ENCODE results near the gene TMEM79. TPM values are rescaled to one million over a fixed set of nuclear protein-coding genes. Genes with fewer than 3 reads are reported as not detected.

TMEM79 gene
- total and polyA plus RNA-seq, 10 donors = 2.6 to 6.8 (median 4.5) TPM

DNA sequence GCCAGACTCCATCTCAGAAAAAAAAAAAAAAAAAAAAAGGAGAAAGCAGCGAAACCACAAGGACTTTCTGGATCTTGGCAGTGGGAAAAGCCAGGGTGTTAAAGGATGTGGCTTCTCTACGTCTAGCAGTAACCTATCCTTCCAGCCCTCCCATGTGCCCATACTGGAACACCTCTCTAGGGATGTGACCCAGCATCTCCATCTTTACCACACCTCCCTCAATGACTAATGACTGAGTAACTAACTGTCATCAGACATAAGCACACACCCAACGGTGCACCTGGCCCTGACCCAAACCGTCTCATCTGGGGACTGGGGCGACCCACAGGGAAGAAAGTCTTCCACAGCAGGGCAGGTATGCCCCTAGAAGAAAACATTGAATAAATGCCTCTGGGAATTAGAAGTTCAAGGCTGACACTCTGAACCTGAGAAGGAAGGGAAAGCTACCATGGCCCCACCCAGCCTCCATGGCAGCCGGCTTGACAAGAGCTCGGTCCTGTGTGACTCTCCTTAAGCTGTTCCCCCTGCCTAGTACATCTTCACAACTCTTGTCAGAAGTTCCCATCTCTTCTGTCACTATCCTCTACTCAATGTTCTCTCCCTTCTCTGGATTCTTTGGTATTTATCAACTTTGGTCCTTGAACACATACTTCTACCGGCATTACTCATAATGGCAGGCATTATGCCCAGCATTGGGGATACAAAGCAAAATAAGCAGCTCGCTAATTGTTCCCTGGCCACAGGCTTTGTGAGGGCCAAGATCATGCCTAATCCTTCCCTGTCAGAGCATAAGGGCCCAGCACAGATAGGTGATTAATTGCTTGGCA, 21.5 kb upstream of the TMEM79 start:
- no peak for DNase-seq
- intact Hi-C loops (cut with DNase I; ENCODE audit: low total_unique reads) = no loop called here
- no peaks in the 10 kb centered on the region for H3K9me3 ChIP-seq
- 89 to 96% (median 91%) methylated on average over 9 of the region's 9 CpGs for WGBS, 5 donors
- H3K4me3 ChIP-seq = no peak overlapping the region
- H3K36me3 ChIP-seq = peaks cover 7 to 100% (median 97%) of the 10 kb centered on the region in 6 donors
- TF ChIP-seq, protein P1, sequence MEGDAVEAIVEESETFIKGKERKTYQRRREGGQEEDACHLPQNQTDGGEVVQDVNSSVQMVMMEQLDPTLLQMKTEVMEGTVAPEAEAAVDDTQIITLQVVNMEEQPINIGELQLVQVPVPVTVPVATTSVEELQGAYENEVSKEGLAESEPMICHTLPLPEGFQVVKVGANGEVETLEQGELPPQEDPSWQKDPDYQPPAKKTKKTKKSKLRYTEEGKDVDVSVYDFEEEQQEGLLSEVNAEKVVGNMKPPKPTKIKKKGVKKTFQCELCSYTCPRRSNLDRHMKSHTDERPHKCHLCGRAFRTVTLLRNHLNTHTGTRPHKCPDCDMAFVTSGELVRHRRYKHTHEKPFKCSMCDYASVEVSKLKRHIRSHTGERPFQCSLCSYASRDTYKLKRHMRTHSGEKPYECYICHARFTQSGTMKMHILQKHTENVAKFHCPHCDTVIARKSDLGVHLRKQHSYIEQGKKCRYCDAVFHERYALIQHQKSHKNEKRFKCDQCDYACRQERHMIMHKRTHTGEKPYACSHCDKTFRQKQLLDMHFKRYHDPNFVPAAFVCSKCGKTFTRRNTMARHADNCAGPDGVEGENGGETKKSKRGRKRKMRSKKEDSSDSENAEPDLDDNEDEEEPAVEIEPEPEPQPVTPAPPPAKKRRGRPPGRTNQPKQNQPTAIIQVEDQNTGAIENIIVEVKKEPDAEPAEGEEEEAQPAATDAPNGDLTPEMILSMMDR (IDR thresholded peaks at IDR 0.05 in 8 of 11, conservative IDR thresholded peaks at IDR 0.05 in 3 of 11) = no peak
- TF ChIP-seq POLR2A (IDR thresholded peaks at IDR 0.05) (no peak), POLR2AphosphoS5 (IDR thresholded peaks at IDR 0.05) (no peak)
- H3K4me1 ChIP-seq = peaks cover 0 to 27% (median 2%) of the 10 kb centered on the region in 6 donors
- no peak overlapping the region for H3K27ac ChIP-seq
- no peaks in the 10 kb centered on the region for H3K27me3 ChIP-seq (replicated peaks in 1 of 7)

GRCh38 chr1:156263288-156263655, 20.9 kb upstream of the TMEM79 start:
- Histone ChIP-seq H3K27me3 (replicated peaks in 1 of 7) (no peaks in the 10 kb centered on the region), H3K4me1 (peaks cover 0 to 27% (median 2%) of the 10 kb centered on the region in 6 donors), H3K36me3 (peaks cover 7 to 100% (median 97%) of the 10 kb centered on the region in 6 donors), H3K4me3 (no peak overlapping the region), H3K27ac (no peak overlapping the region), H3K9me3 (no peaks in the 10 kb centered on the region)
- TF ChIP-seq, protein P1 (IDR thresholded peaks at IDR 0.05 in 8 of 11, conservative IDR thresholded peaks at IDR 0.05 in 3 of 11) = no peak
- TF ChIP-seq POLR2A (IDR thresholded peaks at IDR 0.05) (no peak), POLR2AphosphoS5 (IDR thresholded peaks at IDR 0.05) (no peak)
- WGBS, 5 donors = 85 to 96% (median 88%) methylated on average over 9 of the region's 9 CpGs
- intact Hi-C loops (cut with DNase I; ENCODE audit: low total_unique reads) = no loop called here
- no peak for DNase-seq

DNA sequence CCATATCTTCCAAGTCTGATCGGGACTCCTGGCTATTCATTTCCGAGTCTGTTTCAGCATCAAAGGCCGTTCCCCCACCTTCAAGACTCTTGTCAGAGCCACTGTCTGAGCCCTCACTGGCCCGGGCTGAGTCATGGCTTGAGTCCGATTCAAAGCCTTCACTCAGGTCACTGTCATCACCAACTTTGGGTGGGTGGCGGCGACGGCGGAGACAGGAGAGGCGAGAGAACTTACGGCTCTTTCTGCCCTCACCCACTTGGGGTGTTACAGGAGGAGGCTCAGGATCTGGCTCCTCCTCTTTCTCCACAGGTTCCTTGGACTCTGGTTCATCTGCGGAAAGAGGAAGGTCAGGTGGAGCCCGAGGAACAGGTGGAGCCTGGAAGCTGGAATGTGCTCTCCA, 18.1 kb upstream of the TMEM79 start:
- TF ChIP-seq, protein P1 (IDR thresholded peaks at IDR 0.05 in 8 of 11, conservative IDR thresholded peaks at IDR 0.05 in 3 of 11) = no peak
- TF ChIP-seq POLR2A (IDR thresholded peaks at IDR 0.05) (no peak), POLR2AphosphoS5 (IDR thresholded peaks at IDR 0.05) (no peak)
- H3K27me3 ChIP-seq (replicated peaks in 1 of 7) = no peaks in the 10 kb centered on the region
- H3K27ac ChIP-seq = no peak overlapping the region
- peaks cover 0 to 4% (median 0%) of the 10 kb centered on the region in 6 donors for H3K4me1 ChIP-seq
- peaks cover 2 to 100% (median 97%) of the 10 kb centered on the region in 6 donors for H3K36me3 ChIP-seq
- H3K4me3 ChIP-seq = no peak overlapping the region
- 89 to 98% (median 94%) methylated on average over 13 of the region's 13 CpGs for WGBS, 5 donors
- DNase-seq = no peak
- intact Hi-C loops (cut with DNase I; ENCODE audit: low total_unique reads) = no loop called here
- H3K9me3 ChIP-seq = no peaks in the 10 kb centered on the region

- Histone ChIP-seq H3K9me3 (no peaks in the 10 kb centered on the region), H3K27me3 (replicated peaks in 1 of 7) (no peaks in the 10 kb centered on the region), H3K4me1 (no peaks in the 10 kb centered on the region), H3K4me3 (no peak overlapping the region), H3K27ac (no peak overlapping the region), H3K36me3 (peaks cover 2 to 100% (median 96%) of the 10 kb centered on the region in 6 donors)
- DNase-seq = no peak
- intact Hi-C loops (cut with DNase I; ENCODE audit: low total_unique reads) = no loop called here
- TF ChIP-seq POLR2AphosphoS5 (IDR thresholded peaks at IDR 0.05) (no peak), POLR2A (IDR thresholded peaks at IDR 0.05) (no peak)
- TF ChIP-seq, protein P1 (IDR thresholded peaks at IDR 0.05 in 8 of 11, conservative IDR thresholded peaks at IDR 0.05 in 3 of 11) = no peak
- 92 to 98% (median 96%) methylated on average over 4 of the region's 4 CpGs for WGBS, 5 donors
These were observed 15.8 kb upstream of the TMEM79 start for GRCh38 chr1:156268336-156268735.
